ENCODE measurements around the gene KLHL2.

GRCh38 chr4:165355900-165356300 is 148.5 kb downstream of the KLHL2 start:
- TF ChIP-seq CTCF (conservative IDR thresholded peaks at IDR 0.05; ENCODE audit: low read length): peak; percentile 84
- no peak for TF ChIP-seq EZH2phosphoT487 (IDR thresholded peaks at IDR 0.05; ENCODE audit: borderline replicate concordance, low read depth, low read length)

Data from OCI-LY7 (cell line).